Measurements from ENCODE around the gene SLC35F3.
A peak's percentile ranks its signal among the peaks of the same experiment; 100 is the strongest.

SLC35F3 gene

DNA sequence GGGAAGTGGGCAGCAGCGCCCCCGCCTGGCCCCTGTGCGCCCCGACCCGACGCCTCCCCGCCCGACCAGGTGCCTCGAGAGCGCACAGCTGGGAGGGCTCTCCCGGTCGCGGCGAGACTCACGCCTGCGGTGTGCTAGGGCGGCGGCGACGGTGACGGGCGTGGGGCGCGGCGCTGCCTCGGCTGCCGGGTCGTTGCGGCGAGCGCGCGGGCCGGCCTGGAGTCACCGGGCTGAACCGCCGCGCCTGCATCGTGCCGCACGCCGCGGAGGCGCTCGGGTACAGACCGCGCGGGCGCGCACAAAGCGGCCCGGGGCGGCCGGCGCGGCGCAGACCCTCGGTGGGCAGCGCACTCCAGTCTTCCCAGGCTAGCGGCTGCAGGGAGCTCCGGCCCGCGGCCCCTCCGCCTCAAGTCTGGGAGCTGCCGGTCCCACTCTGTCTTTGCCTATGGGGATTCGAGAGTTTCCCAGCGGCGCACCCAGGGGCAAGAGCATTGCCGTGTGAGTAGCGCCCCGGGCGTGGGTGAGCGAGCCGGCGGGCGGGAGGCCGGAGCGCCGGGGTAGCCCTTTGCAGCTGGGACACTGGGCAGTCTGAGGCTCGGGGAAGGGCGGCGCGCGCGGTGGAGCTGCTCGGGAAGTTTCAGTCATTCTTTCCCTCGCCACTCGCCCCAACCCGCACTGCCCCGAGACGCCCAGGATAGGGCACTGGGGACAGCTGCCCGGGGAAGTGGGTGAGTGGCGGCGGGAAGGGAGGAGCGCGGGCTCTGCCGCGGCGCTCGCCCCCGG lies at the start of gene SLC35F3:
Gene SLC35F3 (plus strand): TSS at position 44 of the 783 bp plus-strand sequence.
- Histone ChIP-seq H3K9ac (ENCODE audit: low read length) (peak within 1 kb of the TSS; percentile 61), H3K4me3 (ENCODE audit: low read depth, low read length) (peak within 1 kb of the TSS; percentile 73), H3K9me3 (ENCODE audit: control insufficient read depth, insufficient read depth, low read depth, low read length) (no peaks in the 10 kb centered on the region)

DNA sequence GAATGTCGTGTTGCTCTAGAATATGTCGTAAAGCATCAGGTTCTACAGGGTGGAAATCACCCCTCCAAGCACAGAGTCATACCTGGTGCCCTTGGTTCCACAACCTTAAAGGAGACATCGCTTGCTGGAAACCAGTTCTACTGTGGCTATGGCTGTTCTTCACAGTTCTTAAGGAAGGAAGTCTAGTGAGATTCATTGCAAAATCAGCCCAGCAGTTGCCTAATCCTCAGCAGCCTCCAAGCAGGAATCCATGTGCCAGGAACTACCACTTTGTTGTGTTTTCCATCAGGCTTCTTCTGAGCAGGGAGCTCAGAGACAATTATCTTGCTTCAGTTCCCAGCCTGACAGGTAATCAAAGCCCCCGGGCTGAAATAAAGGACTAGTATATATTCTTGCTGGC lies 45.0 kb upstream of the SLC35F3 start:
- no peak overlapping the region for H3K27ac ChIP-seq (ENCODE audit: low read depth, low read length)

More for the DNA sequence above, at the start of gene SLC35F3:
- no peaks in the 10 kb centered on the region for H3K36me3 ChIP-seq (ENCODE audit: control insufficient read depth, insufficient read depth, low read length)
- no peak within 1 kb of the TSS for H3K27ac ChIP-seq (ENCODE audit: low read depth, low read length)
- peaks cover 53% of the 10 kb centered on the region for H3K27me3 ChIP-seq (ENCODE audit: control insufficient read depth, insufficient read depth, low read length)
- H3K4me1 ChIP-seq (ENCODE audit: control insufficient read depth, insufficient read depth, low read length): no peaks in the 10 kb centered on the region

DNA sequence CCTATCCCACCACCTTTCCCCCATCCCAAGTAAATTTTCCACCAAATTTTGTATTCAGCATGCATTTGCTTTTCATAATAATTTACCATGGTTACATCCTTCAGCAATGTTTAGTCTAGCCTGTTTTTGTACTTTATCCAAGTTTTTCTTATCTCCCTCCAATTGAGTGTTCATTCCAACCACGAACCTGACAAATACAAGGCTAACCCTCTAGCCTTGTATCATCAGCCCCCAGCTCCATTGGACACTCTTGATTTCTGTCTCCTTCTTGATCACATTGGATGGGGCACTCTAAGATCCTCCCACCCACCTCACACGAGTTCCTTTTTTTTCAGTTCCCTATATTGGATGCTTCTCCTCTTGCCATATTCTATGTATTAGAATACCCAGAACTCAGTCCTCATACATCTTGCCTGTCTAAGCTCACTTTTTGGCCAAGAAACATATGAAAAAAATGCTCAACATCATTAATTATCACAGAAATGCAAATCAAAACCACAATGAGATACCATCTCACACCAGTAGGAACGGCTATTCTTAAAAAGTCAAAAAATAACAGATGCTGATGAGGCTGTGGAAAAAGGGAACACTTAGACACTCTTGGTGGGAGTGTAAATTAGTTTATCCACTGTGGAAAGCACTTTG lies 40.5 kb upstream of the SLC35F3 start:
- no peaks in the 10 kb centered on the region for H3K4me1 ChIP-seq (ENCODE audit: control insufficient read depth, insufficient read depth, low read length)
- H3K9ac ChIP-seq (ENCODE audit: low read length): no peak overlapping the region
- no peak overlapping the region for H3K4me3 ChIP-seq (ENCODE audit: low read depth, low read length)
- H3K36me3 ChIP-seq (ENCODE audit: control insufficient read depth, insufficient read depth, low read length): no peaks in the 10 kb centered on the region
- peaks cover 27% of the 10 kb centered on the region for H3K9me3 ChIP-seq (ENCODE audit: control insufficient read depth, insufficient read depth, low read depth, low read length)
- H3K27ac ChIP-seq (ENCODE audit: low read depth, low read length): no peak overlapping the region
- no peaks in the 10 kb centered on the region for H3K27me3 ChIP-seq (ENCODE audit: control insufficient read depth, insufficient read depth, low read length)

More for the DNA sequence above, 45.0 kb upstream of the SLC35F3 start:
- Histone ChIP-seq H3K9ac (ENCODE audit: low read length) (no peak overlapping the region), H3K9me3 (ENCODE audit: control insufficient read depth, insufficient read depth, low read depth, low read length) (0 out of 2 replicates have a peak, but pooled peaks cover under 1% of the 10 kb centered on the region), H3K27me3 (ENCODE audit: control insufficient read depth, insufficient read depth, low read length) (no peaks in the 10 kb centered on the region), H3K4me3 (ENCODE audit: low read depth, low read length) (no peak overlapping the region), H3K36me3 (ENCODE audit: control insufficient read depth, insufficient read depth, low read length) (no peaks in the 10 kb centered on the region), H3K4me1 (ENCODE audit: control insufficient read depth, insufficient read depth, low read length) (peaks cover 9% of the 10 kb centered on the region; the same call in 1 of the 2 replicates)

DNA sequence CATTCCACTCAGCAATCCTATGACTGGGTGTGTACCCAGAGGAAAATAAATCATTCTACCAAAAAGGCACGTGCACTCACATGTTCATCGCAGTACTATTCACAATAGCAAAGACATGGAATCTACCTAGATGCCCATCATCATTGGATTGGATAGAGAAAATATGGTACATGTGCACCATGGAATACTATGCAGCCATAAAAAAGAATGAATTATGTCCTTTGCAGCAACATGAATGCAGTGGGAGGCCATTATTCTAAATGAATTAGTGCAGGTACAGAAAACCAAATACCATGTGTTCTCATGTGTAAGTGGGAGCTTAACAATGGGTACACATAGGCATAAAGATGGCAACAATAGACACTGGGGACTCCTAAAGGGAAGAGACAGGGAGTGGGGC lies 39.9 kb upstream of the SLC35F3 start:
- H3K9me3 ChIP-seq (ENCODE audit: control insufficient read depth, insufficient read depth, low read depth, low read length): peaks cover 27% of the 10 kb centered on the region
- no peaks in the 10 kb centered on the region for H3K36me3 ChIP-seq (ENCODE audit: control insufficient read depth, insufficient read depth, low read length)
- no peak overlapping the region for H3K27ac ChIP-seq (ENCODE audit: low read depth, low read length)
- no peaks in the 10 kb centered on the region for H3K27me3 ChIP-seq (ENCODE audit: control insufficient read depth, insufficient read depth, low read length)
- no peak overlapping the region for H3K4me3 ChIP-seq (ENCODE audit: low read depth, low read length)
- H3K4me1 ChIP-seq (ENCODE audit: control insufficient read depth, insufficient read depth, low read length): no peaks in the 10 kb centered on the region
- no peak overlapping the region for H3K9ac ChIP-seq (ENCODE audit: low read length)

DNA sequence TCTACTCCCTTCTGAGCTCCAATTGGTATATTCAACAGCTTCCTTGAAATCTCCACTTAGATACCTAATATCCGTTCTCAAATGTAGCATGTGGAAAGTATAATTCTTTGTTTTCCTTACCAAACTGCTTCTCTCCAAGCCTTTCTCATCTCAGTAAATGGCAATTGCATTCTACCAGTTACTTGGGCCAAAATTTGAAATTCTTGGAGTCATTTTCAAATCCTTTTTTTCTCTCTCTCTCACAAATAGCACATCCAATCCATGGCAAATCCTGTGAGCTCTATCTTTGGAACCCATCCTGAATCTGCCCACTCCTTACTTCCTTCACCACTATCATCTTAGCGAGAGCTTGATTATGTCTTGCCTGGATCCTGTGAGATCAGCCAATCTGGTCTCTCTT lies 39.3 kb upstream of the SLC35F3 start:
- H3K36me3 ChIP-seq (ENCODE audit: control insufficient read depth, insufficient read depth, low read length): no peaks in the 10 kb centered on the region
- no peak overlapping the region for H3K9ac ChIP-seq (ENCODE audit: low read length)
- no peak overlapping the region for H3K27ac ChIP-seq (ENCODE audit: low read depth, low read length)
- H3K27me3 ChIP-seq (ENCODE audit: control insufficient read depth, insufficient read depth, low read length): no peaks in the 10 kb centered on the region
- H3K4me1 ChIP-seq (ENCODE audit: control insufficient read depth, insufficient read depth, low read length): no peaks in the 10 kb centered on the region
- H3K9me3 ChIP-seq (ENCODE audit: control insufficient read depth, insufficient read depth, low read depth, low read length): peaks cover 27% of the 10 kb centered on the region
- H3K4me3 ChIP-seq (ENCODE audit: low read depth, low read length): no peak overlapping the region

DNA sequence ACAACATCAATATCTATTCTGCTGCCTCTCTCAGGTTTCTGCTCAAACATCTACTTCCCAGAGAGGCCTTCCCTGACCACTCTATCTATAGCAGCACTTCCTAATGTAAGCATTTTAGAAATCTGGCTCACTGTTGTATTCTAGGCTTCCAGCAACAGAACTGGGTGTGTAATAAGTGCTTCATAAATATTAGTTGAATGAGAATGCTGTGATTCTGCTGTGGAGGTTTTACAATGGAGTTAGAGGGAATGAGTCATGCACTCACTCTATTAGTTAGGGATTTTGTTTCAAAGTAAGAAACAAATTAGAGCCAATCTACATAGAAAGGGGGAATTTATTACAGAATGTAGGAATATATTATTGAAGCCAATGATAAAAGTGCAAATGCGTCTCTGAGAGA lies 38.6 kb upstream of the SLC35F3 start:
- Histone ChIP-seq H3K9ac (ENCODE audit: low read length) (no peak overlapping the region), H3K4me1 (ENCODE audit: control insufficient read depth, insufficient read depth, low read length) (no peaks in the 10 kb centered on the region), H3K4me3 (ENCODE audit: low read depth, low read length) (no peak overlapping the region), H3K36me3 (ENCODE audit: control insufficient read depth, insufficient read depth, low read length) (no peaks in the 10 kb centered on the region), H3K27ac (ENCODE audit: low read depth, low read length) (no peak overlapping the region), H3K9me3 (ENCODE audit: control insufficient read depth, insufficient read depth, low read depth, low read length) (peaks cover 27% of the 10 kb centered on the region), H3K27me3 (ENCODE audit: control insufficient read depth, insufficient read depth, low read length) (no peaks in the 10 kb centered on the region)

DNA sequence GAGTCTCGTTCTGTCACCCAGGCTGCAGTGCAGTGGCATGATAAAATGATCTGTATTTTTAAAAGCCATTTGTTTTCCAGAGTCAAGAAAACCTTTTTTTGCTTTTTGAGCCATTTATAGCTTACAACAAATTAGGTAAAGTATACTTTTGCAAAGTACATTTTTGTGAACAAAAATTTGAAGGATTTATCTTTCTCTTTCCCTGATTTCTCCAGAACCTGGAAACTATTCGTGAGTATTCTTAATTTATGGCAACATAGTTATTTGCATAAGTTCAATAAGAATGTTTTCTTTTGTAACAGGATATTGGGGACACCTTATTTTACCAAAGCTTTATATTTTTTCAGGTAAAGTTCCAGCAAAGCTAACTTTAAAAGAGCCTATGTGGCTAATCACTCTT lies 37.4 kb upstream of the SLC35F3 start:
- no peak overlapping the region for H3K9ac ChIP-seq (ENCODE audit: low read length)
- peaks cover 27% of the 10 kb centered on the region for H3K9me3 ChIP-seq (ENCODE audit: control insufficient read depth, insufficient read depth, low read depth, low read length)
- H3K4me1 ChIP-seq (ENCODE audit: control insufficient read depth, insufficient read depth, low read length): no peaks in the 10 kb centered on the region
- H3K27me3 ChIP-seq (ENCODE audit: control insufficient read depth, insufficient read depth, low read length): no peaks in the 10 kb centered on the region
- H3K36me3 ChIP-seq (ENCODE audit: control insufficient read depth, insufficient read depth, low read length): no peaks in the 10 kb centered on the region
- no peak overlapping the region for H3K4me3 ChIP-seq (ENCODE audit: low read depth, low read length)
- H3K27ac ChIP-seq (ENCODE audit: low read depth, low read length): no peak overlapping the region

DNA sequence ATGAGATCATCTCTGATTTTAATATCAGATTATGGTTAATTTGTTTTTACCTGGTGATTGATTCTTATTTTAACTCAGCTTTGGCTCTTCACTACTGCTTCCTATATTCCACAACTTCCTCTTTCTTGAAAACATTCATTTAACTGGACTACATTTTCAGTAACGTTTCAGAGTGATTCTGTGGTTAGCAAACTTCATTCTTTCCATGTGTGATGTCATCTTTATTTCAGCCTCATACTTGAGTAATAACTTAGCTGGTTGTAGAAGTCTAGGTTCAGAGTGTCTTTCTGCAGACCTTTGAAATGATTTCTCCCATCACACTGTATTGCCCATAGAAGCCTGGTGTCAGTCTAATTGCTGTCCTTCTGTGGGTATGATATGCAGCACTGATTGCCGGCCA lies 36.0 kb upstream of the SLC35F3 start:
- Histone ChIP-seq H3K9me3 (ENCODE audit: control insufficient read depth, insufficient read depth, low read depth, low read length) (peaks cover 27% of the 10 kb centered on the region), H3K27me3 (ENCODE audit: control insufficient read depth, insufficient read depth, low read length) (no peaks in the 10 kb centered on the region), H3K9ac (ENCODE audit: low read length) (no peak overlapping the region), H3K27ac (ENCODE audit: low read depth, low read length) (no peak overlapping the region), H3K4me3 (ENCODE audit: low read depth, low read length) (no peak overlapping the region), H3K36me3 (ENCODE audit: control insufficient read depth, insufficient read depth, low read length) (no peaks in the 10 kb centered on the region), H3K4me1 (ENCODE audit: control insufficient read depth, insufficient read depth, low read length) (no peaks in the 10 kb centered on the region)

DNA sequence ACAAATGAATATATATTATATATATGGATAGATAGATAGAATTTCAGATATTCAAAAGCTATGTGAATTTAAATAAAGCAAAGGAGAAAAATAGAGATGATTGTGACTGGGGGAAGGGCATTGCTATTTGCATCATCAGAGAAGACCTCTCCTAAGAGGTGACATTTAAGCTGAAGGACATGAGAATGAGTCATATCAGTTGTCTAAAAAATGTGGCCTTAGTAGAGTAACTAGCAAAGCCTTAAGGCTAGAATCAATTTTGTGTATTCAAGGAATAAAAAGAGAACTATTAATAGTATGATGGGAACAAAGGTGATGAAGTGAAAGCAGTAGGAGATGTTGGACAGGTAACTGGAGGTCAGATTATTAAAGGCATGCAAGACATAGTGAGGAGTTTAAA lies 34.8 kb upstream of the SLC35F3 start:
- H3K9me3 ChIP-seq (ENCODE audit: control insufficient read depth, insufficient read depth, low read depth, low read length): peaks cover 24% of the 10 kb centered on the region

DNA sequence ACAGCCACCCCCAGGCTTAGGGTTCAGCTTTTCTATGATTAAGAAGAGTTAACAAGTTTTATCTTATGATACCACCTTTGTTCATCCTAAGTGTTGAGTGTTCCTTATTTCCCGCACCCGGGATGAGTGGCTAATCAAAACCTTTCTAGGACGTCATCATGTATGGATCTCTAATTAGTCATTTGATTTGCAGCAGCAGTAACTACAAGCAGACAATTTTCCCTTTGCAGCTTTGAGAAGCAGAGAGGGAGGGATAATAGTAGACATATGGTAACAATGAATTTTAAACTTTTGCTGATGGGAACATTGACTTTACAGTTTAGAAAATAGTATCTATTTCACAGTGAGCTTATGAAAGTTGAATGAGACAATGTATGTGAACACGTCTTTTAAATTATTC lies 30.8 kb upstream of the SLC35F3 start:
- Histone ChIP-seq H3K27ac (ENCODE audit: low read depth, low read length) (no peak overlapping the region), H3K9ac (ENCODE audit: low read length) (no peak overlapping the region), H3K27me3 (ENCODE audit: control insufficient read depth, insufficient read depth, low read length) (no peaks in the 10 kb centered on the region), H3K36me3 (ENCODE audit: control insufficient read depth, insufficient read depth, low read length) (no peaks in the 10 kb centered on the region), H3K4me3 (ENCODE audit: low read depth, low read length) (no peak overlapping the region), H3K9me3 (ENCODE audit: control insufficient read depth, insufficient read depth, low read depth, low read length) (no peaks in the 10 kb centered on the region), H3K4me1 (ENCODE audit: control insufficient read depth, insufficient read depth, low read length) (no peaks in the 10 kb centered on the region)

More for the DNA sequence above, 34.8 kb upstream of the SLC35F3 start:
- Histone ChIP-seq H3K9ac (ENCODE audit: low read length) (no peak overlapping the region), H3K27ac (ENCODE audit: low read depth, low read length) (no peak overlapping the region), H3K4me1 (ENCODE audit: control insufficient read depth, insufficient read depth, low read length) (no peaks in the 10 kb centered on the region), H3K4me3 (ENCODE audit: low read depth, low read length) (no peak overlapping the region), H3K27me3 (ENCODE audit: control insufficient read depth, insufficient read depth, low read length) (no peaks in the 10 kb centered on the region), H3K36me3 (ENCODE audit: control insufficient read depth, insufficient read depth, low read length) (no peaks in the 10 kb centered on the region)

DNA sequence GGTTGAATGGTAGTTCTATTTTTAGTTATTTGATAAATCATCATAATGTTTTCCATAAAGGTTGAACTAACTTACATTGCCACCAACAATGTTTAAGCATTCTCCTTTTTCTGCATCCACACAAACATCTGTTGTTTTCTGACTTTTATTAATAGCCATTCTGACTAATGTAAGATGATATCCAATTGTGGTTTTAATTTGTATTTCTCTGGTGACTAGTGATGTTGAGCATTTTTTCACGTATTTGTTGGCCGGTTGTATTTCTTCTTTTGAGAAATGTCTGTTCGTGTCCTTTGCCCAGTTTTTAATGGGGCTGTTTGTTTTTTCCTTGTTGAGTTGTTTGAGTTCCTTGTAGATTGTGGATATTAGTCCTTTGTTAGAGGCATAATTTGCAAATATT lies 24.6 kb upstream of the SLC35F3 start:
- Histone ChIP-seq H3K27ac (ENCODE audit: low read depth, low read length) (no peak overlapping the region), H3K27me3 (ENCODE audit: control insufficient read depth, insufficient read depth, low read length) (no peaks in the 10 kb centered on the region), H3K9me3 (ENCODE audit: control insufficient read depth, insufficient read depth, low read depth, low read length) (no peaks in the 10 kb centered on the region), H3K4me1 (ENCODE audit: control insufficient read depth, insufficient read depth, low read length) (no peaks in the 10 kb centered on the region), H3K4me3 (ENCODE audit: low read depth, low read length) (no peak overlapping the region), H3K9ac (ENCODE audit: low read length) (no peak overlapping the region), H3K36me3 (ENCODE audit: control insufficient read depth, insufficient read depth, low read length) (no peaks in the 10 kb centered on the region)
